HepG2 (cell line): ENCODE data around the gene HLA-F. TPM values are rescaled to one million over a fixed set of nuclear protein-coding genes. Genes with fewer than 3 reads are reported as not detected.

Experiments used
- AHDC1 ChIP-seq: sonication (generic); formaldehyde crosslinking; IDR thresholded peaks from 2 replicates; pipeline ENCODE4 v1.5.1; 2020; ENCODE audit warnings: mild to moderate bottlenecking, missing genetic modification reagents, borderline replicate concordance
- ARNT2 ChIP-seq: sonication (generic); formaldehyde crosslinking; IDR thresholded peaks from 2 replicates; pipeline ENCODE4 v1.8.0; 2022; ENCODE audit warnings: mild to moderate bottlenecking, low read depth, missing genetic modification reagents, moderate library complexity
- EED ChIP-seq: sonication (generic); formaldehyde crosslinking; IDR thresholded peaks from 2 replicates; pipeline ENCODE4 v1.5.0; 2020; ENCODE audit warnings: mild to moderate bottlenecking, missing genetic modification reagents
- TOPORS ChIP-seq: sonication (generic); formaldehyde crosslinking; IDR thresholded peaks from 2 replicates; pipeline ENCODE4 v1.8.0; 2023; ENCODE audit warnings: mild to moderate bottlenecking, missing genetic modification reagents
- ZNF296 ChIP-seq: sonication (generic); formaldehyde crosslinking; conservative IDR thresholded peaks from 2 replicates; pipeline ENCODE4 v1.5.0; 2020; ENCODE audit warnings: mild to moderate bottlenecking, missing genetic modification reagents
- ZNF33B ChIP-seq: sonication (generic); formaldehyde crosslinking; IDR thresholded peaks from 2 replicates; pipeline ENCODE4 v1.5.1; 2020; ENCODE audit warnings: mild to moderate bottlenecking, missing genetic modification reagents
- ZNF574 ChIP-seq: sonication (generic); formaldehyde crosslinking; IDR thresholded peaks from 2 replicates; pipeline ENCODE4 v1.4.0; 2020; ENCODE audit warnings: missing genetic modification reagents
- ZNF576 ChIP-seq: sonication (generic); formaldehyde crosslinking; IDR thresholded peaks from 2 replicates; pipeline ENCODE4 v1.4.0; 2020; ENCODE audit warnings: mild to moderate bottlenecking, missing genetic modification reagents
- ZNF691 ChIP-seq: sonication (generic); formaldehyde crosslinking; IDR thresholded peaks from 2 replicates; pipeline ENCODE4 v1.4.0; 2020; ENCODE audit warnings: missing genetic modification reagents, low read depth, mild to moderate bottlenecking, borderline replicate concordance
- polyA plus RNA-seq, 8 experiments: library from polyadenylated mRNA; depleted of rRNA in 3 of 8; stranded (reverse) in 7 of 8; unstranded in 1 of 8; fragments of >200 nt; fragmentation: Illumina TruSeq in 4 of 8; extraction: Trizol in 4 of 8; gene quantifications; 2 replicates each; pipeline versions ENCODE4 v1.2.1 to v1.2.3, GENCODE V29; 2011 to 2016; ENCODE audit warnings: low read depth in 4 of 8, missing spikeins in 1 of 8, mixed read lengths in 1 of 8; ENCODE audit not compliant: insufficient read depth in 1 of 8
- total RNA-seq, 5 experiments: library from RNA; depleted of rRNA; stranded (reverse); fragments of >200 nt; fragmentation: Illumina TruSeq; extraction: Trizol; gene quantifications; 2 replicates each; pipeline ENCODE4 v1.2.3, GENCODE V29; 2016; ENCODE audit warnings: low read depth in 1 of 5
- TF ChIP-seq, protein P1 (sequence below): sonication (generic); formaldehyde crosslinking; IDR thresholded peaks from 2 replicates; pipeline ENCODE4 v1.5.0; 2020; ENCODE audit warnings: mild to moderate bottlenecking, missing genetic modification reagents
- TF ChIP-seq, protein P2 (sequence below): sonication (generic); formaldehyde crosslinking; IDR thresholded peaks from 2 replicates; pipeline ENCODE4 v1.8.1; 2022; ENCODE audit warnings: low read depth, mild to moderate bottlenecking, missing genetic modification reagents

Gene HLA-F
- total and polyA plus RNA-seq, 2 of the 13 experiments (the other 11 are each of a cell fraction or from before 2014, with no cell fraction given): 6.0 to 6.1 TPM

DNA sequence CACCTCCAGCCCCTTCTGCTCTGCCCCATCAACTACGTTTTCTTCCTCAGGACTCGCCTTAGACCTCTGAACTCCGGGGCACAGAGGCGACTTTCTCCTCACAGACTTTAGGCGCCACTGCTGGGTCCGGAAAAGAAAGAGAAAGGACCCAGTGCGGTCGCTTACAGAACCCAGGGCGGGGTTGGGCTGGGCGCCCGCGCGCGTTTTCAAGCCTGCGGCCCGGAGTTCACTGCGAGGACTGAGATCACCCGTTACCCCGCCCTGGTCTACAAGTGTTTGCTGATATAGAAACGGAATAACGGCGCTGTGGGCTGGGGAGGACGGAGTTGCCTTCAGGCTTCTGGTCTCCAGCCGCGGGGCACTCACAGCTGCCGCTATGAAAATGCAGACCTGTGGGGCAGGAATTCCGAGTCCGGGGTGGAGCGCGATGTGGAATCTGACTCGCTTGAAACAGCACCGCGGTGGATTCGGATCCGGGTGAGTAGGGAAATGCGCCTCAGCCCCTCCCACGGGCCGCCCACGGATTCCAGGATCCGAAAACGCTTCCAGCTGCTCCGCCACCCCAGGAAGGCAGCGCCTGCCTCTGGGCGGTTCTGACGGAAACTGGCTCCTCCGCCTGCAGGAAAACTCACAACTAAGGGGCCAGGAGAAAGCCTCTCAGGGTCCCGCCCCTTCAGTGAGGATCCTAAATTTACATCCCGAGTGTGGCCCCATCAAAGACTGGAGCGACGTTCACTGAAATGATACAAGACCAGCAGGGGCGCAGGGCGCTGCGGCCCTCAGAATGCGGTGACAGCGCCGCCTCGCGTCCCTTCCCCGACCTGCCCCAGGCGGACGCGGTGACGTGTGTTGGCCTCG, 29.4 kb downstream of the HLA-F start (continued):
- TF ChIP-seq AHDC1 (CRISPR knock-in tag) (no peak), ARNT2 (CRISPR knock-in tag) (no peak), ZNF691 (CRISPR knock-in tag) (no peak), TOPORS (0 out of 2 replicates have a peak, but pooled peaks have one; percentile 35), ZNF33B (CRISPR knock-in tag) (no peak), ZNF576 (CRISPR knock-in tag) (no peak), ZNF296 (CRISPR knock-in tag) (no peak), EED (CRISPR knock-in tag) (no peak), ZNF574 (CRISPR knock-in tag) (peak; percentile 67)
- TF ChIP-seq, protein P1, sequence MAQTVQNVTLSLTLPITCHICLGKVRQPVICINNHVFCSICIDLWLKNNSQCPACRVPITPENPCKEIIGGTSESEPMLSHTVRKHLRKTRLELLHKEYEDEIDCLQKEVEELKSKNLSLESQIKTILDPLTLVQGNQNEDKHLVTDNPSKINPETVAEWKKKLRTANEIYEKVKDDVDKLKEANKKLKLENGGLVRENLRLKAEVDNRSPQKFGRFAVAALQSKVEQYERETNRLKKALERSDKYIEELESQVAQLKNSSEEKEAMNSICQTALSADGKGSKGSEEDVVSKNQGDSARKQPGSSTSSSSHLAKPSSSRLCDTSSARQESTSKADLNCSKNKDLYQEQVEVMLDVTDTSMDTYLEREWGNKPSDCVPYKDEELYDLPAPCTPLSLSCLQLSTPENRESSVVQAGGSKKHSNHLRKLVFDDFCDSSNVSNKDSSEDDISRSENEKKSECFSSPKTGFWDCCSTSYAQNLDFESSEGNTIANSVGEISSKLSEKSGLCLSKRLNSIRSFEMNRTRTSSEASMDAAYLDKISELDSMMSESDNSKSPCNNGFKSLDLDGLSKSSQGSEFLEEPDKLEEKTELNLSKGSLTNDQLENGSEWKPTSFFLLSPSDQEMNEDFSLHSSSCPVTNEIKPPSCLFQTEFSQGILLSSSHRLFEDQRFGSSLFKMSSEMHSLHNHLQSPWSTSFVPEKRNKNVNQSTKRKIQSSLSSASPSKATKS (CRISPR knock-in tag): no peak
- TF ChIP-seq, protein P2, sequence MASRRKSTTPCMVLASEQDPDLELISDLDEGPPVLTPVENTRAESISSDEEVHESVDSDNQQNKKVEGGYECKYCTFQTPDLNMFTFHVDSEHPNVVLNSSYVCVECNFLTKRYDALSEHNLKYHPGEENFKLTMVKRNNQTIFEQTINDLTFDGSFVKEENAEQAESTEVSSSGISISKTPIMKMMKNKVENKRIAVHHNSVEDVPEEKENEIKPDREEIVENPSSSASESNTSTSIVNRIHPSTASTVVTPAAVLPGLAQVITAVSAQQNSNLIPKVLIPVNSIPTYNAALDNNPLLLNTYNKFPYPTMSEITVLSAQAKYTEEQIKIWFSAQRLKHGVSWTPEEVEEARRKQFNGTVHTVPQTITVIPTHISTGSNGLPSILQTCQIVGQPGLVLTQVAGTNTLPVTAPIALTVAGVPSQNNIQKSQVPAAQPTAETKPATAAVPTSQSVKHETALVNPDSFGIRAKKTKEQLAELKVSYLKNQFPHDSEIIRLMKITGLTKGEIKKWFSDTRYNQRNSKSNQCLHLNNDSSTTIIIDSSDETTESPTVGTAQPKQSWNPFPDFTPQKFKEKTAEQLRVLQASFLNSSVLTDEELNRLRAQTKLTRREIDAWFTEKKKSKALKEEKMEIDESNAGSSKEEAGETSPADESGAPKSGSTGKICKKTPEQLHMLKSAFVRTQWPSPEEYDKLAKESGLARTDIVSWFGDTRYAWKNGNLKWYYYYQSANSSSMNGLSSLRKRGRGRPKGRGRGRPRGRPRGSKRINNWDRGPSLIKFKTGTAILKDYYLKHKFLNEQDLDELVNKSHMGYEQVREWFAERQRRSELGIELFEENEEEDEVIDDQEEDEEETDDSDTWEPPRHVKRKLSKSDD (CRISPR knock-in tag): no peak
